AG04449 (cell line): ENCODE data around the gene ABHD12.
"Not testable (repeated sequence)": the region's sequence is repeated elsewhere in the genome, so short reads cannot be mapped to it uniquely, and the experiment has no call there.

Source experiments
- CTCF ChIA-PET: fragments of 350-600 bp; formaldehyde crosslinking; extraction: SDS; loops from one replicate; lab custom pipeline; 2021; ENCODE audit warnings: antibody characterized with exemption; lab: Yijun Ruan, JAX
- POLR2A ChIA-PET: fragments of 400-600, 350-600 bp; formaldehyde crosslinking; extraction: SDS; loops from one replicate; lab custom pipeline; 2020; ENCODE audit warnings: antibody characterized with exemption, inconsistent platforms; lab: Yijun Ruan, JAX
- DNase-seq: peaks from one replicate; pipeline ENCODE4 v3.0.0-alpha.2; 2010; ENCODE audit warnings: low read depth, low spot score
- H3K4me3 ChIP-seq: 2 replicates; pipeline ENCODE4 v1.5.1; 2011; ENCODE audit warnings: low read depth, mild to moderate bottlenecking, control low read depth, low read length
- TF ChIP-seq, protein P1 (sequence below): IDR thresholded peaks from one replicate; pipeline ENCODE4 v1.5.1; 2011; ENCODE audit warnings: mild to moderate bottlenecking, moderate library complexity, low read length, control low read depth, inconsistent platforms; ENCODE audit not compliant: insufficient read depth; ENCODE audit errors: missing control alignments

The ABHD12 gene

DNA sequence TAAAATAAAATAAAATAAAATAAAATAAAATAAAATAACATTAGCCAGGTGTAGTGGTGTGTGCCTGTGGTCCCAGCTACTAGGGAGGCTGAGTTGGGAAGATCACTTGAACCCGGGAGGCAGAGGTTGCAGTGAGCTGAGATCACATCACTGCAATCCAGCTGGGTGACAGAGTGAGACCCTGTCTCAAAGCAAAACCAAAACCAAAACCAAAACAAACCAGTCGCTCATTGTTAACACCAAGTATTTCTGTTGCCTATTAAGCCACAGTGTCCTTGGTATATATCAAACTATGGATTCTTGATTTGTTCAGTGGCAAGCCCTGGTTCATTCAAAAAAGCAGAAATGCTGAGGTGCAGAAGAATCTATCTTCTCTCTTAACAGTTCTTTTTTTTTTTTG, 77.0 kb downstream of the ABHD12 start:
- no peak overlapping the region for H3K4me3 ChIP-seq
- DNase-seq, result no peak
- ChIA-PET POLR2A (no interaction called here), CTCF (interaction anchor here (1.0 kb wide), 1 partner anchor 85 kb away, joined by 6 read pairs; no protein-coding TSS in a partner anchor)
- TF ChIP-seq, protein P1, sequence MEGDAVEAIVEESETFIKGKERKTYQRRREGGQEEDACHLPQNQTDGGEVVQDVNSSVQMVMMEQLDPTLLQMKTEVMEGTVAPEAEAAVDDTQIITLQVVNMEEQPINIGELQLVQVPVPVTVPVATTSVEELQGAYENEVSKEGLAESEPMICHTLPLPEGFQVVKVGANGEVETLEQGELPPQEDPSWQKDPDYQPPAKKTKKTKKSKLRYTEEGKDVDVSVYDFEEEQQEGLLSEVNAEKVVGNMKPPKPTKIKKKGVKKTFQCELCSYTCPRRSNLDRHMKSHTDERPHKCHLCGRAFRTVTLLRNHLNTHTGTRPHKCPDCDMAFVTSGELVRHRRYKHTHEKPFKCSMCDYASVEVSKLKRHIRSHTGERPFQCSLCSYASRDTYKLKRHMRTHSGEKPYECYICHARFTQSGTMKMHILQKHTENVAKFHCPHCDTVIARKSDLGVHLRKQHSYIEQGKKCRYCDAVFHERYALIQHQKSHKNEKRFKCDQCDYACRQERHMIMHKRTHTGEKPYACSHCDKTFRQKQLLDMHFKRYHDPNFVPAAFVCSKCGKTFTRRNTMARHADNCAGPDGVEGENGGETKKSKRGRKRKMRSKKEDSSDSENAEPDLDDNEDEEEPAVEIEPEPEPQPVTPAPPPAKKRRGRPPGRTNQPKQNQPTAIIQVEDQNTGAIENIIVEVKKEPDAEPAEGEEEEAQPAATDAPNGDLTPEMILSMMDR, result no peak

DNA sequence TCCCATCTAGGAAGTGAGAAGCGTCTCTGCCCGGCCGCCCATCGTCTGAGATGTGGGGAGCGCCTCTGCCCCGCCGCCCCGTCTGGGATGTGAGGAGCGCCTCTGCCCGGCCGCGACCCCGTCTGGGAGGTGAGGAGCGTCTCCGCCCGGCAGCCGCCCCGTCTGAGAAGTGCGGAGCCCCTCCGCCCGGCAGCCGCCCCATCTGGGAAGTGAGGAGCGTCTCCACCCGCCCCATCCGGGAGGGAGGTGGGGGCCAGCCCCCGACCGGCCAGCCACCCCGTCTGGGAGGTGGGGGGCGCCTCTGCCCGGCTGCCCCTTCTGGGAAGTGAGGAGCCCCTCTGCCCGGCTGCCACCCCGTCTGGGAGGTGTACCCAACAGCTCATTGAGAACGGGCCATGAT, 77.9 kb downstream of the ABHD12 start:
- H3K4me3 ChIP-seq, CTCF ChIA-PET, POLR2A ChIA-PET, DNase-seq: not testable (repeated sequence)

DNA sequence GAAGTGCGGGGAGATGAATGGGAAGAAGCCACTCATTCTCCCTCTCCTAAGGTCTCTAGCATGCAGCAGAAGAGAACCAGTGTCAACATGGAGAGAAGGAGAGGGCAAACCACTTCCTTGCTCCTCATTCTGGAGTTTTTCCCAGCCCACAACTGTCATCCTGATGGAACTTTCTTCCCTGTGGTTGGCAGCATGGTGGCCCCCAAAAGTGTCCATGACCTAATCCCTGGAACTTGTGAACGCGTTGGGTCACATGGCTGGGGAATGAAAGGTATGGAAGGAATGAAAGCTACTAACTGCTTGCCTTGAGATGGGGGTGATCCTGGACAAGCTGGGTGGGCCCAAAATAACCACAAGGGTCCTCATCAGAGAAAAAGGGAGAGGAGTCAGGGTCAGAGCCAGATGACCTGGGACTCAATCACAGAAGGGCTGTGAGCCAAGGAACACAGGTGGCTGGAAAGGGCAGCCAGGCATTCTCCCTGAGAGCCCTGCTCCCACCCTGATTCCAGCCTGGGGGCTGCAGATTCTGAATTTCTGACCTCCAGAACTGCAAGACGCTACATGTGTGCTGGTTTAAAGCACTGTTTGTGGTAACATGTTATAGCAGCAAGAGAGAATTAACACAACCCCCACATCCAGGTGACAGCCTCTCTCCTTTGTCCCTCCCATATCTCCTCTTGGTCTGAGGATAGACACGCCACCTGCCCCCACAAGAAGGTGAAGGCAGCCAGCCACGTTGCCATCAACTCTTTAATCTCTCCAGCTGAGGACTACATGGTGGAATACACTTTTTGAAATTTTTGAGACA, 79.5 kb downstream of the ABHD12 start:
- DNase-seq, result peak; percentile 82
- H3K4me3 ChIP-seq, result peak overlapping the region; percentile 56
- POLR2A ChIA-PET, result no interaction called here

DNA sequence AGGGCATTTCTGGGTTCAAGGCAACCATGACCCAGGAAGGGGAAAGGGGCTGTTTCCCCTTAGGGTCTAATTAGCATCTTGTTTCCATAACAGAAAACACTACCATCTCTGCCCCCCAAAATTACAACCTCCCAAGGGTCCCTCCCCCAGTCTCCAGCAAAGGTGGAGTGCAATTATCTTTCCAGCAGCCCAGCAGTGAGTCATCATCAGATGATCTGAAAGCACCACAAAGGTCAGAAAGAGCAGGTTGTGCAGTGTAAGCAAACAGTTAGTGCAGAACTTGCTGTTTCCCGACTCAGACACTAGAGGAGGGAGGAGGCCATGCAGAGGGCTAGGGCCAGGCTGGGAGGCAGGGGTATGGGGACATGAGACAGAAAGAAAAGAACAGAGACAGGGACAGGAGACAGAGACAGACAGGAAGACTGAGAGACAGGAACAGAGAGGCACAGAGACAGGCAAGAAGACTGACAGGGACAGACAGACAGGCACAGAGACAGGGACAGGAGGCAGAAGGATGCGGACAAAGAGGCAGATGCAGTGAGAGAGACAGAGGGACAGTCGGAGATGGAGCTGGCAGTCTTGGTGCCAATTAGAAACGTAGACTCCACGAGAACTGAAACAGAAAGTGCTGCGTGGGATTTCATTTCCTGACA, 80.2 kb downstream of the ABHD12 start:
- ChIA-PET POLR2A (interaction anchor here (0.8 to 1.3 kb wide), 4 partner anchors 9 to 320 kb away, joined by 3 to 4 read pairs (median 4); no protein-coding TSS in a partner anchor), CTCF (interaction anchor here (0.9 to 5.5 kb wide), 11 partner anchors 10 to 315 kb away, joined by 3 to 66 read pairs (median 4); partner anchors contain the start of gene PYGB)
- peak overlapping the region; percentile 56 for H3K4me3 ChIP-seq
- TF ChIP-seq, protein P1, result peak; percentile 75
- DNase-seq, result peak; percentile 82

More for the DNA sequence above, 79.5 kb downstream of the ABHD12 start:
- TF ChIP-seq, protein P1, result no peak
- CTCF ChIA-PET, result interaction anchor here (0.9 to 5.5 kb wide), 5 partner anchors 10 to 316 kb away, joined by 3 to 66 read pairs (median 3); no protein-coding TSS in a partner anchor

DNA sequence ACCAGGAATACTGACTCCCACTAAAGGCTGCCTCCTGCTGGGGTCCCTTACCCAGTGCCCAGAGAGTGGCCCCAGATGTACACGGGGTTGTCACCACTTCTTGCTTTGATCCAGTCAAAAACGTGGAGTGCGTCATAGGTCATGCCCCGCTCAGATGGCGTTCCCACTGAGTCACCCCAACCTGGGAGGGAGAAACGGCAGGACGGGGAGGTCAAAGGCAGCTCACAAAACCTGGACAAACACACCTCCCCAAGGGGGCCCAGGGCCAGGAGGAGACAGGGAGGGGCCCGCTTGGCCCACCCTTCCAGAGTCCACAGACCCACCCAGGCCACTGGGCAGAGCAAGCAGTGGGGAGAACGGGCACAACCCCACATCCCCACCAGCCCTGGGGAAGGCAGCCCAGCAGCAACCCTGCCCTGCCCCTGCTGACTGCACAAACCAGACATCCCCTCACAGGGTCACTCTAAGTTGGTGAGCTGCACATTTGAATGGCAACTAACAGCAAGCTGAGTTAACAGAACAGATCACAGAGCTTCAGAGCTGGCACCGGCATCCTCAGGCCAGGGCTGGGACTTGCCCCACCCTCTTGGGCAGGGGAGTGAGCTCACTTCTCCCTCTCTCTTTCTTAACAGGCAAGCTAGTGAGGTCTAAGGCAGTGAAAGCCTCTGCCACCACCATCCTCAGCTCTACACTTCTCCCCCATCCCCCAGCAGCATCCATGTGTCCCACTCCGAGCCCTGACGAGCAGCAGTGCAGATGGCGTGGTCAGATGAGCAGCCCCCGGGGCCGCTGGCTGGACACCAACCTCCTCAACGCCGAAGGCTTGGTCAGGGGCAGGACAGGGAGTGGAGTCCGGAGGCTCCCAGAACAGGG, 81.0 kb downstream of the ABHD12 start:
- TF ChIP-seq, protein P1, result no peak
- peak overlapping the region; percentile 12; the same call in 1 of the 2 replicates for H3K4me3 ChIP-seq
- ChIA-PET CTCF (interaction anchor here (0.9 to 5.5 kb wide), 8 partner anchors 9 to 231 kb away, joined by 3 to 66 read pairs (median 4); partner anchors contain the start of gene PYGB), POLR2A (interaction anchor here (0.5 to 1.3 kb wide), 6 partner anchors 9 to 320 kb away, joined by 3 to 4 read pairs (median 4); no protein-coding TSS in a partner anchor)
- DNase-seq, result peak; percentile 44
